Measurements from ENCODE around the gene S100A12.

The S100A12 gene

GRCh38 chr1:153368495-153368894 lies 6.9 kb downstream of the S100A12 start:
- no peak for DNase-seq (ENCODE audit: low read depth, low spot score)

GRCh38 chr1:153367090-153367489 lies 8.3 kb downstream of the S100A12 start:
- no peak for DNase-seq (ENCODE audit: low read depth, low spot score)

DNA sequence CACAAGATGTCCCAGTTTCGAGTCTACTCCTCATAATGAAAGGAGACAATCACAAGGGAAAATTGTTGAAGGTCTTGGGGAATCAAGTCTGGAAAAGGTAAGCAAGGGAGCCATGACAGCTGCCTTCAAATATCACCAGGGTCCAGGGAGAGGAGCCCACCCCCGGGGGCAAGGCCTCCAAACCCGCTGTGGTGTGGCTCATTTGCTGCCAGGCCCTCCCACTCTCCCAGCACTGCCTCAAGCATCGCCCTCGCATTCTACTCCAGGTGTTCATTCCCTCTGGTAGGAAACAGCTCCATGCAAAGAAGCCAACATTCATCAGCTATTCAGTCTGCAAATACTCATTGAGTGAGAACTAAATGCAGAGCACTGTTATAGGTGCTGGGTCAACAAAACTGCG lies 9.2 kb downstream of the S100A12 start:
- no peak for DNase-seq (ENCODE audit: low read depth, low spot score)

- no peak for DNase-seq (ENCODE audit: low read depth, low spot score)
These were observed 9.7 kb downstream of the S100A12 start for GRCh38 chr1:153365696-153366095.

DNA sequence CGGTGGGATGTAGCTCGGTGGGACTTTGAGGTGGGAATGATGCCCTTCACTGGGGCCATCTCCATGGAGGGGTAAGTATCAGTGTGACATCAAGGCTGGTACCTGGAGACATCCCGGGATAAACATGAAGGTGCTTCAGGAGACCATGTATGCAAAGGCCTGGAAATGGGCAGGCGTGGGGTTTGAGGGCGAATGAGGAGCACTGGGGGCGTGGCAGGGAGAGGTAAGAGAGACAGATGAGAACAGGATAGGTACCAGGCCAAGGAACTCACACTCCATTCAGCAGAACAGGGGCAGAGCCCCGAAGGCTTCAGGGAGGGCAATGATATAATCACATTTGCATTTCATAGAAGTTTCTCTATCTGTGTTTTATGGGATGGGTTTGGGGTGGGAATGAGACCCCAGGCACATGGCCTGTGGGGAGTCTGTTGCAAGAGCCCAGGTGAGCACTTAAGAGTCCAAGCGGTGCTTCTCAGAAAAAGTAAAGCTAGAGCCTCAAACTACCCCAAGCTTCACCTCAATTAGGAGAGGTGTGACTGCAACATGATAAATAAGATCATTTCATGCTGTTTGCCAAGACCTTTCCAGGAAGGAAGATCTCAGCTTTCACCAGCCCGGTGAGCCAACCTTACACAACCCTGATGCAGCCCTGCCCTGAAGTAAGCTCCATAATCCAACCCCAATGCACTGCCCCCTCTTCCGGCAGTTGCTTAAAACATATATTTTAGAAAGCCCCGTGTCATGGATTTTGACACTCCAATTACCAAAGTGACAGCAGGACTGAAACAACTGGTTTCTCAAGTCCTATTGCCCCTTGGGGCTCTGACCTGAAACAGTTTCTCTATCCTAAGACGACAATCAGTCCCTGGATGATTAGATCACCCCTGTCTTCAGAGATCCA lies 10.4 kb downstream of the S100A12 start:
- no peak for DNase-seq (ENCODE audit: low read depth, low spot score)

DNA sequence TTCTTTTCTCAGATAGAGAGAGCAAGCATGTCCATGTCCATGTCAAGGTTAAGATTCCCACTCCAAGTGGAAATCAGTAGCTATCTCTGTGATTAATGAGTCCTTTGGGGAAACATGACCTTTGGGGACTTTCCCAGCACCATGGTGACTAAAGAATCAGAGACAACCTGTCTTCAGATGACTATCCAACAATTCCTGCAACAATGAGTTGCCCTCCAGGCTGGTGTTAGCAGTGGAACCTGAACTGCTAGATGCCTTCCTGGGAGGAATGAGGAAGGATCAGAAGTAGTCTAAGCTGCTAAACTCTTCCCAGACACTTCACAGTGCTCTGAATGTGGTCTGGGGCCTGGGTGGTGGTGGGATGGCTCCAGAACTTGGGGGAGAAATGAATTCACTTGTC lies 11.3 kb downstream of the S100A12 start:
- no peak for DNase-seq (ENCODE audit: low read depth, low spot score)

GRCh38 chr1:153363641-153364040 lies 11.8 kb downstream of the S100A12 start:
- no peak for DNase-seq (ENCODE audit: low read depth, low spot score)

- DNase-seq (ENCODE audit: low read depth, low spot score): no peak
These were observed 13.1 kb downstream of the S100A12 start for GRCh38 chr1:153362187-153362775.

DNA sequence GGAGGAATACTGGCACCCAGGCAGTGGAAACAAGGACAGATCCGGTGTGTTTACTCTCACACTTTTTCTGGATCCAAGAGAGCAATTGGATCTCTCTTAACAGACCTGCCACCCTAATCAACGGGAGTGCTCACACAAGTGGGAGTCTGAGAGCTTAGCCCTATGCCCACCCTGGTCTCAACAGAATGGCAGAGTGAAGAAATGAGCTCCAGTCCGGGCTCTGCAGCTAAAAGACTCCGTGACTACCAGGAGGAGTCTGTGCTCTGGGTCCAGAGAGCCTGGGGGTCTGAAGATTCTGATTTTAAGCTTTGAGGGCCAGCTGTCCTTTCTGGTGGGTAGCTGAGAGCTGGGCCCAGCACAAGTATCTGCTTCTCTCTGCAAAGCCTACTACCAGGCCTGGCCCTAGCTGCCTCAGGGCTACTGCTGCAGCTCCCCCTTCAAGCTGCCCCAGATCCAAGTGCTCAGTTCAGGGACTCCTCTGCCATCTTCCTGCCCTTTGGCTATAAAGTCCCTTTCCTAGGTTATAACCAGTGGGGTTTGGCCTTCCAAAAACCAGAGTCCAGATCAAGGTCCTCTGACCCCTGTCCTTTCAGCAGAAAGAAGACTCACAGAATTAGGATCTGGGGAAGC lies 13.8 kb downstream of the S100A12 start:
- no peak for DNase-seq (ENCODE audit: low read depth, low spot score)

DNA sequence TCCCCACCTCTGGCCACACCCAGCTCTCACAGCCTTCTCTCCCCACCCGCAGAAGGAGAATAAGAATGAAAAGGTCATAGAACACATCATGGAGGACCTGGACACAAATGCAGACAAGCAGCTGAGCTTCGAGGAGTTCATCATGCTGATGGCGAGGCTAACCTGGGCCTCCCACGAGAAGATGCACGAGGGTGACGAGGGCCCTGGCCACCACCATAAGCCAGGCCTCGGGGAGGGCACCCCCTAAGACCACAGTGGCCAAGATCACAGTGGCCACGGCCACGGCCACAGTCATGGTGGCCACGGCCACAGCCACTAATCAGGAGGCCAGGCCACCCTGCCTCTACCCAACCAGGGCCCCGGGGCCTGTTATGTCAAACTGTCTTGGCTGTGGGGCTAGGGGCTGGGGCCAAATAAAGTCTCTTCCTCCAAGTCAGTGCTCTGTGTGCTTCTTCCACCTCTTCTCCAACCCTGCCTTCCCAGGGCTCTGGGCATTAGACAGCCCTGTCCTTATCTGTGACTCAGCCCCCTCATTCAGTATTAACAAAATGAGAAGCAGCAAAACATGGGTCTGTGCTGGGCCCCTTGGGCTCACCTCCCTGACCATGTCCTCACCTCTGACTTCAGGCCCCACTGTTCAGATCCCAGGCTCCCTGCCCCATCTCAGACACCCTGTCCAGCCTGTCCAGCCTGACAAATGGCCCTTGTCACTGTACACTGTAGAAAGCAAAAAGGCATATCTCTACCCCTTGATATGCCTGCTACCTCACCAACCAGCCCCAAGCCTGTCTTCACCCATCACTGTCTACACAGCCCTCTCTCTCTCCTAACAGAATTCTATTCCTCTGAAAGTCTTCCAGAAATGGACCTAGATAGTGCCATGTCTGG lies 14.6 kb downstream of the S100A12 start:
- DNase-seq (ENCODE audit: low read depth, low spot score): no peak

- DNase-seq (ENCODE audit: low read depth, low spot score): no peak
These were observed 15.2 kb downstream of the S100A12 start for GRCh38 chr1:153360190-153360589.

DNA sequence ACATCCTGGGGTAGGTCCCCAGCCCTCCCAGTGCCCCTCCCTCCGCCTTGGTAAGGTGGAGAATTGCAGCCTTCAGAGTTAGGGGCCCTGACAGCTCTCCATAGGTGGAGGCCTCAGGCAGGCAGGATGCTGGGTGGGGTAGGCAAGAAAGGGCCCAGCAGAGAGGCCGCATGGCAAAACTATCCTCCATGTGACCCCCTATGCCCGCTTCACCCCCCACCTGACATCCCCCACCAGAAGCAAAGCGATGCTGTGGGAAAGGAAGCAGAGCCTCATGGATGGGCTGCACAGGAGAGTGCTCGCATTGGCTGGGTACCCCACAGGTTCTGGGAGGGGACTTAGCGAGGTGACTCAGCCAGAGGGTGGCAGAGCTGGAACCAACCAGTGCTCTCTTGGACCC lies 16.2 kb downstream of the S100A12 start:
- no peak for DNase-seq (ENCODE audit: low read depth, low spot score)

DNA sequence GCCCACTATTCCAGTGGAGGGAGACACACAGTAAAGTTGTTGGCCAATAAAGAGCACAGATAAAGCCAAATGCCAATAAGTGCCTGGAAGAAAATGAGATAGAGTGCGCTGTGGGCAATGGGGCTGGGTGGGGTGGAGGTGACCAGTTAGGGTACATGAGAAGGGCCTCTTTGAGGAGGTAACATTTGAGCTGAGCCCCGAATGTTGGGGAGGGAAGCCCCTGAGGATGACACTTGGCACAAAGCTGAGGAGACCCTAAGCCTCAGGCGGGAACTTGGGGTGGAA lies 16.8 kb downstream of the S100A12 start:
- DNase-seq (ENCODE audit: low read depth, low spot score): no peak

- DNase-seq (ENCODE audit: low read depth, low spot score): no peak
These were observed 17.3 kb downstream of the S100A12 start, which contains the start of gene S100A9 for GRCh38 chr1:153357853-153358690. S100A9 (plus strand) TSS chr1:153357854; CDS start chr1:153358284, 430 bp downstream.

GRCh38 chr1:153357076-153357852 lies 18.2 kb downstream of the S100A12 start:
- DNase-seq (ENCODE audit: low read depth, low spot score): no peak

DNA sequence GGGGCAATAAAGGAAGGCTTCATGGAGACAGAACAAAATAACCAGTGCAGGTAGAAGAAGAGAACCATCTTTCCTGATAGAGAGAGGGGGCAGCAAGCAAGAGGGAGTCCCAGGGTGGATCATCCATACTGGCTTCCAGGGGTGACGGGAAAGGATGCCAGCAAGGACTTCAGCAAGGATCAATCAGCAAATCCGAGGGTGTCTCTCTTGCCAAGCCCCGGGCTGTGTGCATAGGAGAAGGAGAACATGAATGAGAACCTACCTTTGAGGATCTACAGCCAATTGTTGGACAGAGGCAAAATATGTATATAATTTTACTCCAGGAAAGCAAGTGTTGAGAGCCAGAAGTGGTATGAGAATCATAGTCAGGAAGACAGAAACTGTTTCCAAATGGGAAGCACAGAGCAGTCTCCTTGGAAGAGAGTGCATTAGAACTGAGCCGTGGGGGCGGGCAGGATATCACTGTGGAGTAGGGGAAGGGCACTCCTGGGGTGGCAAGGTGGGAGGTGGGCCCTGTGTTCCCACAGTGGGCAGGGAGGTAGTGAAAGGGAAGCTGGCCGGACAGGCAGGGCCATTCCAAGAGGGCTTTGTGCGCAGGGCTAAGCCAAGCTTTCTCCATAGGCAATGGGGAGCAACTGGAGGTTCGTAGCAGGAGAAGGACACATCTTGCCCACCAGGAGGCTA lies 18.9 kb downstream of the S100A12 start:
- DNase-seq (ENCODE audit: low read depth, low spot score): no peak

- peak; percentile 30 for DNase-seq (ENCODE audit: low read depth, low spot score)
These were observed 19.9 kb downstream of the S100A12 start for GRCh38 chr1:153355445-153356071.

DNA sequence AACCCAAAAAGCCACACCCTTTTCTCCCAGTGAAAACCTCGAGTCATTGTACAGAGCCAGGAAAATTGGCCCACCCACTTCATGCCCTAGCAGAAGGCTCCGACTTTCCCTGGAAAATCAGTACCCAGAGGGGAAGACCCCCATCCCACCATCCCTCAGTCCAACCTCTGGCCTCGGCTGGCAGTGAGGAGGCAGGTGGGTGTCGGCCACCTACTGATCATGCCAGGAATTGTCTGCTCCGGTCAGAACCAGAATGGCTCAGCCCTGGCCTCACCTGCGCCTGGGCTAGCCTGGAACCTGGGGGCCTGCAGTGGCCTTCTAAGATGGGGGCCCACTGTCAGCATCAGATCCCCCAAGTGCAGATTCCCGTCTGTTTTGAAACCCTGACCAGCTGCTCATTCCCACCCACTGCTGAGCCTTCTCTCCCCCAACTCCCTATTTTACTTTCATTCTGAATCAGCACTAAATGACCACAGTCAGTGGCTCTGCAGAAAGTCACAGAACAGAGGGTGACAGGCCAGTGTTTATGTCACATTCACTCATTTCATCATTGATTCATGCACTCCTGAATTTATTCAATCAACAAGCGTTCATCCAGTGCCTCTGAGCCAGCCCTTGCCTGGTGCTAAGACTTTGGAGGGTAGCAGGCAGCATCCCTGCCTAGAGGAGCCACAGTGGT lies 20.8 kb downstream of the S100A12 start:
- no peak for DNase-seq (ENCODE audit: low read depth, low spot score)
